ENCODE results near the gene LRPAP1.

Gene LRPAP1

DNA sequence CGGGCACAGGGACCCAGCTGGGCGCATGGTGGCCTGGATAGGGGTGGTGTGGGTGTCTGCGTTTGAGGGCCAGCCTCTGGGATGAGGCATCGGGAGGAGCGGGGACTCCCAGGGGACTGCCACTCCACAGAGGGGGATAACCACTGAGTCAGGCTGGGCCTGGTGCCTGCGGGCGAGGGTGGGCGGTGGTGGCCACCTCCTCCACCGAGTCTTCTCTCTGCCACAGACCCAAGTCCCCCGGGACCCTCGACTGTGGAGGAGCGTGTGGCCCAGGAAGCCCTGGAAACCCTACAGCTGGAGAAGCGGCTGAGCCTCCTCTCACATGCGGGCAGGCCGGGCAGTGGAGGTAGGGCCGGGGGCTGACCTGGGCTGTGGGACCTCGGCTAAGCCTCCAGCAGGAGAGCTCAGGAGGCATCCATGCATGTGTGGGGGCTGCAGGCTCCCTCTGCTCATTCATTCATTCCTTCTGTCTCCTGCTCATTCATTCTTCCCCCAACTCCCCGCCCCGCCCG lies 42.7 kb downstream of the LRPAP1 start:
- Histone ChIP-seq H3K36me3 (no peaks in the 10 kb centered on the region), H3K9me3 (no peaks in the 10 kb centered on the region), H3K27ac (no peak overlapping the region), H3K4me3 (ENCODE audit: low read depth in 1 of 2, low read length in 1 of 2) (no peak overlapping the region), H3K4me1 (ENCODE audit: control insufficient read depth in 1 of 2, insufficient read depth in 1 of 2, low read depth in 1 of 2, low read length in 1 of 2) (no peaks in the 10 kb centered on the region), H3K27me3 (peaks cover 90% of the 10 kb centered on the region)
- TF ChIP-seq CTCF (IDR thresholded peaks at IDR 0.05), result no peak

DNA sequence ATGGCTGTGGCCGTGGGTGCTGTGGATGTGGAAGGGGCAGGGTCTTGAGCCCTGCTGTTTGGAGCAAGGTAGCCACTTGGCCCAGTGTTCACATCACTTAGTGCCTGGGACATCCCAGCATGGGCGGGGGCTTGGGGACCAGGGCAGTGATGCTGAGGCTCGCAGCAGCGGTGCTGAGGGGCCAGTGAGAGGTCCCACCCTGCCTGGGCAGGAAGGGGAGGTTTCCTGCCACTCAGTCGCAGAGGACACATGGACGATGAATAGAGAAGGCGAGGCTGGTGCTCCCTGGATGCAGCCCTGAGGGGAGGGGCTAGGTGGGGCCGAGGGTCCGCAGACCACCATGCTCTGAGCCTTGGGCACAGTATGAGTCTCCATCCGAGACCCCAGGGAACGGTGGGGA lies 43.4 kb downstream of the LRPAP1 start:
- no peaks in the 10 kb centered on the region for H3K9me3 ChIP-seq
- TF ChIP-seq CTCF (IDR thresholded peaks at IDR 0.05), result no peak
- peaks cover 90% of the 10 kb centered on the region for H3K27me3 ChIP-seq
- H3K36me3 ChIP-seq, result no peaks in the 10 kb centered on the region
- no peak overlapping the region for H3K4me3 ChIP-seq (ENCODE audit: low read depth in 1 of 2, low read length in 1 of 2)
- no peaks in the 10 kb centered on the region for H3K4me1 ChIP-seq (ENCODE audit: control insufficient read depth in 1 of 2, insufficient read depth in 1 of 2, low read depth in 1 of 2, low read length in 1 of 2)
- no peak overlapping the region for H3K27ac ChIP-seq

GRCh38 chr4:3487861-3488260 lies 44.4 kb downstream of the LRPAP1 start:
- TF ChIP-seq CTCF (IDR thresholded peaks at IDR 0.05), result no peak
- Histone ChIP-seq H3K4me1 (ENCODE audit: control insufficient read depth in 1 of 2, insufficient read depth in 1 of 2, low read depth in 1 of 2, low read length in 1 of 2) (no peaks in the 10 kb centered on the region), H3K27me3 (peaks cover 90% of the 10 kb centered on the region), H3K4me3 (ENCODE audit: low read depth in 1 of 2, low read length in 1 of 2) (no peak overlapping the region), H3K9me3 (no peaks in the 10 kb centered on the region), H3K36me3 (no peaks in the 10 kb centered on the region), H3K27ac (no peak overlapping the region)

DNA sequence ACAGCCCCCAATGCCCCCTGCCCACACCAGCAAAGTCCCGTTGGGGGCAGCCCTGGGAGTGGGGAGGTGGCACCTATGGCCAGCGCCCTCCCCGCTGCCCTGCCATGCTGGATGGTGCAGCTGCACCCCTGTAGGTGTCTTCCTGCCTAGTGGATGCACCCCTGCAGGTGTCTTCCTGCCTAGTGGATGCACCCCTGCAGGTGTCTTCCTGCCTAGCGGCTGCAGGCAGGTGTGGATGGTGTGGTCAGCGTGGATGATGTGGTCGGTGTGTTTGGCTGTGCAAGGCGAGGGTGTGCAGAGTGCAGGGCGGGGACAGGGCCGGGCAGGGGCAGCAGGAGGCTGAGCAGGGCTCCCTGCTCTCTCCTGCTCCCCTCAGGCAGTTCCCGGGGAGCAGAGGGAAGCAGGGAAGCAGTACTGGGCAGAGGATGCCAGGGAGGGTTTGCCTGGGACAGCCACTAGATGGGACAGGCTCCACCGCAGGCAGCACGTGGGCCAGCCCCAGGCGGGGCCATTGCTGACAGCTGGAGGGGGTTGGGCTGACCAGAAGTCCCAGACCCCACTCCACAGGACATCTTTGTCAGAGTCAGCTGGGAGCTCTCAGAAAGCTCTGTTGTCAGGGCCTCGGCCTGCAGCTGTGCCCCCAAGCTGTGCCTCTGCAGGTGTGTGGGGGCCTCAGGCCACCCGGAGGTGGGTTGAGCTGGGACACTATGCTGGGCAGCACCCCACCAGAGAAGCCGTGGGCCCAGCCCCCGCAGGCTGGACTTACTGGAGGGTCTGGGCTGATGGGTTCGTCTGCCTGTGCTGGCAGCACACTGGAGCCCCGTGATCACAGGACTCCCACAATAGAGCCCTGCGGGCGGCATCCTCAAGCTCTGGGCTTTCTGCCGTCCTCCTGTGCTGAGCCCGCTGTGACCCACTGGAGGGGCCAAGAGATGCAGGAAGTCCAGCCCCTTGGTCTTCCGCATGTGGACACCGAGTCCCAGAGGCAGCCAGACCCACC lies 45.4 kb downstream of the LRPAP1 start:
- Histone ChIP-seq H3K27ac (no peak overlapping the region), H3K4me3 (ENCODE audit: low read depth in 1 of 2, low read length in 1 of 2) (no peak overlapping the region), H3K36me3 (no peaks in the 10 kb centered on the region), H3K27me3 (peaks cover 90% of the 10 kb centered on the region), H3K9me3 (no peaks in the 10 kb centered on the region), H3K4me1 (ENCODE audit: control insufficient read depth in 1 of 2, insufficient read depth in 1 of 2, low read depth in 1 of 2, low read length in 1 of 2) (no peaks in the 10 kb centered on the region)
- TF ChIP-seq CTCF (IDR thresholded peaks at IDR 0.05), result no peak

DNA sequence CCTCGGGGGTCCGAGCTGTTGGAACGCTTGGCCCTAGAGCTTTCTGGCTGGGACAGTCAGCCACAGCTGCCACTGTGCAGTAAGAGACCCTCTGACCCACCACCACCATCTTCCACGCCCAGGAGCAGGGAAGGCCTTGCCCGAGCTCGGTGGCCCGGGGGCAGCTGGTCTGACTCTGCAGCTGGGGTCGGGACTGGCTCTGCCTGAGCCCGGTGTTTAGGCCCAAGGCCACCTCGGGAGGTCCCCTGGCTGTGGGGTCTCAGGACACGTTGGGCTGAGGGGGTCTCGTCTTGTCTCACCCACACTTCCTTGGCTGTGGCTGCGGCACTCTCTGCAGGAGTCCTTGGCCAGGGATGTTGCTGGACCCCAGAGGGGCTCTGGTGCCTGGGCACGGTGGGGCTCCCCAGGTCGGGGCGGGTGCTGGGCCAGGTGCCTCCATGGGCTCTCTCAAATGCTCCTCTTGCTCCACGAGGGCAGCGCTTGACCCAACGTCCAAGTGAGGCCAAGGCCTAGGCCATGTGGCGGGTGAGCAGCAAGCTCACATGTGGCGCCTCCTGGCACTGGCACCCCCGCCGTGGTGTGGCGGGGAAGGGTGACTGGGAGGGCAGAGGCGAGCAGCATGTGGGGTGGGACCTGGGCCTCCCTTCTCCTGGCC lies 46.2 kb downstream of the LRPAP1 start:
- Histone ChIP-seq H3K36me3 (no peaks in the 10 kb centered on the region), H3K9me3 (no peaks in the 10 kb centered on the region), H3K4me1 (ENCODE audit: control insufficient read depth in 1 of 2, insufficient read depth in 1 of 2, low read depth in 1 of 2, low read length in 1 of 2) (no peaks in the 10 kb centered on the region), H3K27me3 (peaks cover 94% of the 10 kb centered on the region), H3K4me3 (ENCODE audit: low read depth in 1 of 2, low read length in 1 of 2) (no peak overlapping the region), H3K27ac (no peak overlapping the region)
- TF ChIP-seq CTCF (IDR thresholded peaks at IDR 0.05), result no peak
